Gastrocnemius medialis (tissue), 4 donors: Measurements from ENCODE around the gene LARP1B.

Source experiments
- CTCF ChIP-seq, 5 experiments: fragments of 450-650 bp in 3 of 5; fragments of 200-600 bp in 2 of 5; sonication (generic) in 2 of 5; IDR thresholded peaks in 4 of 5; conservative IDR thresholded peaks in 1 of 5; 1 replicate in 4 of 5; 2 replicates in 1 of 5; pipeline ENCODE4 v1.5.1; 2016 to 2019; ENCODE audit warnings: antibody characterized with exemption in 5 of 5, mild to moderate bottlenecking in 3 of 5, moderate library complexity in 3 of 5
- POLR2A ChIP-seq, 2 donors: fragments of 450-650 bp; IDR thresholded peaks; one replicate each; pipeline ENCODE4 v1.6.1; 2017; ENCODE audit warnings: antibody characterized with exemption in 2 of 2, mild to moderate bottlenecking in 2 of 2, moderate library complexity in 2 of 2

GRCh38 chr4:128241425-128241913 lies 180.4 kb downstream of the LARP1B start:
- TF ChIP-seq POLR2A (IDR thresholded peaks at IDR 0.05), result no peak
- no peak for TF ChIP-seq CTCF (IDR thresholded peaks at IDR 0.05 in 4 of 5, conservative IDR thresholded peaks at IDR 0.05 in 1 of 5)
